Measurements from ENCODE around the gene HDGFL3.

- TF ChIP-seq CTCF (conservative IDR thresholded peaks at IDR 0.05; ENCODE audit: low read depth in 2 of 2) (no peak), REST (IDR thresholded peaks at IDR 0.05; ENCODE audit: unreplicated experiment) (no peak), EZH2phosphoT487 (IDR thresholded peaks at IDR 0.05; ENCODE audit: unreplicated experiment) (no peak), POLR2AphosphoS5 (IDR thresholded peaks at IDR 0.05; ENCODE audit: low read depth) (peak; percentile 45; the same call in 1 of the 2 replicates), ZNF331 (CRISPR knock-in tag; IDR thresholded peaks at IDR 0.05; ENCODE audit: low read depth) (no peak), NANOG (IDR thresholded peaks at IDR 0.05; ENCODE audit: borderline replicate concordance) (no peak), CREB1 (CRISPR knock-in tag; IDR thresholded peaks at IDR 0.05; ENCODE audit: low read depth) (no peak), EZH2 (IDR thresholded peaks at IDR 0.05; ENCODE audit: low read depth, unreplicated experiment) (no peak), ZNF462 (CRISPR knock-in tag; IDR thresholded peaks at IDR 0.05) (no peak), ETS1 (IDR thresholded peaks at IDR 0.05) (no peak), JUNB (IDR thresholded peaks at IDR 0.05; ENCODE audit: unreplicated experiment) (no peak)
These were observed 489 bp downstream of the HDGFL3 start for GRCh38 chr15:83207009-83207659.
